Astrocyte (in vitro differentiated cells and primary cell): ENCODE data around the gene HRCT1.

Experiments used
- EZH2 ChIP-seq: IDR thresholded peaks from 2 replicates; pipeline ENCODE4 v1.6.1; 2012; ENCODE audit warnings: mild to moderate bottlenecking, low read length, inconsistent platforms; ENCODE audit not compliant: insufficient read depth
- TF ChIP-seq, protein P1 (sequence below): IDR thresholded peaks from 2 replicates; pipeline ENCODE4 v1.5.1; 2011; ENCODE audit warnings: low read depth, mild to moderate bottlenecking, inconsistent platforms, low read length, moderate library complexity; ENCODE audit not compliant: insufficient read depth

DNA sequence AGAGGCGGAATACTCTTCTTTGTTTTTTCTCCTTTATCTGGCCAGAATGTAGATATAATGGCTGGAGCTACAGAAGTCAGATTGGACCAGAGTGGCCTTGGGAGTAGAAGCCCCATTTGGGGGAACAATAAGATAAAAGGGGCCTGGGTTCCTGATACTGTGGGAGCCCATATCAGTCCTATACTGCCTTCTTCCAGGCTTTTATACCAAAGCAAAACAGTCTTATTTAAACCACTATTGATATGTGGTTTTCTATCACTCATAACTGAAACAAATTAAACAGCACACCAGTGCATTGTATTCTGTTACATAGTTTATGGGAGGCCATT is 17.6 kb downstream of the HRCT1 start:
- TF ChIP-seq, protein P1, sequence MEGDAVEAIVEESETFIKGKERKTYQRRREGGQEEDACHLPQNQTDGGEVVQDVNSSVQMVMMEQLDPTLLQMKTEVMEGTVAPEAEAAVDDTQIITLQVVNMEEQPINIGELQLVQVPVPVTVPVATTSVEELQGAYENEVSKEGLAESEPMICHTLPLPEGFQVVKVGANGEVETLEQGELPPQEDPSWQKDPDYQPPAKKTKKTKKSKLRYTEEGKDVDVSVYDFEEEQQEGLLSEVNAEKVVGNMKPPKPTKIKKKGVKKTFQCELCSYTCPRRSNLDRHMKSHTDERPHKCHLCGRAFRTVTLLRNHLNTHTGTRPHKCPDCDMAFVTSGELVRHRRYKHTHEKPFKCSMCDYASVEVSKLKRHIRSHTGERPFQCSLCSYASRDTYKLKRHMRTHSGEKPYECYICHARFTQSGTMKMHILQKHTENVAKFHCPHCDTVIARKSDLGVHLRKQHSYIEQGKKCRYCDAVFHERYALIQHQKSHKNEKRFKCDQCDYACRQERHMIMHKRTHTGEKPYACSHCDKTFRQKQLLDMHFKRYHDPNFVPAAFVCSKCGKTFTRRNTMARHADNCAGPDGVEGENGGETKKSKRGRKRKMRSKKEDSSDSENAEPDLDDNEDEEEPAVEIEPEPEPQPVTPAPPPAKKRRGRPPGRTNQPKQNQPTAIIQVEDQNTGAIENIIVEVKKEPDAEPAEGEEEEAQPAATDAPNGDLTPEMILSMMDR: no peak
- no peak for TF ChIP-seq EZH2
